HG03025 (cell line): ENCODE data around the gene GTF2F1.
"Not testable (repeated sequence)": the region's sequence is repeated elsewhere in the genome, so short reads cannot be mapped to it uniquely, and the experiment has no call there.

ENCODE experiments used
- ATAC-seq: cut with Tn5 transposase; IDR thresholded peaks from one replicate; pipeline ENCODE4 v1.9.1; 2021; ENCODE audit warnings: mild to moderate bottlenecking, moderate library complexity; ENCODE audit not compliant: unreplicated experiment, low FRiP score

Gene GTF2F1

GRCh38 chr19:6360445-6360844, 32.5 kb downstream of the GTF2F1 start:
- not testable (repeated sequence) for ATAC-seq

DNA sequence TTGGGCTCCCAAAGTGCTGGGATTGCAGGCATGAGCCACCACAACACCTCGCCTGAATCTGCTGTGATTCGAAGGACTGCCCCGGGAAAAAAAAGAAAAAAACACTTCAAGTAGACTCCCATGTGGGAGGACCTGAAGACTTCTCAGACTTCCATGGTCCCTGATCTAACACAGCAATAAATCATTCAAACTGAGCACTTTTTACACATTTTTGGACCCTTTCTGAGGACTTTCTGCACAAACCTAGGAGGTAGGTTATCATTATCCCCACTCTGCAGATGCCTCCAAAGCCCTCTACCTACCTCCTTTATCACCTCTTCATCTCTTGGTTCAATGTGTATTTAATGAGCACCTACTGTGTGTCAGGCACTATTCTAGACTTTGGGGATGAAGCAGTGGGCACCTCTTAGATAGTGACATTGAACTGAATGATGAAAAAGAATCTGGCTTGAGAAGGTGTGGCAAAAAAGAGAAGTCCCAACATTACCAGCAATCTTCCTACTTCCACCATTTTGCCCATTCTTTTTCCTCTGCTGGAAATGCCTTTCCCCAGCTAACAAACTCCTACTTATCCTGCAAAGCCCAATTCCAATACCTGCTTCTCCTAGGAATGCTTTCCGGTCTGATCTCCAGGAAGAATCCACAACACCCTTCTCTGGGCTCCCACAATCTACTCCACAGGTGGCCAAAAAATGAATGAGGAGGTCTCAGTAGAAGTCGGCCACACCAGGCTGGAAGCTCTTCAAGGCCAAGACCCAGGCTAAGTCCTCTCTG, 33.2 kb downstream of the GTF2F1 start:
- ATAC-seq: no peak

DNA sequence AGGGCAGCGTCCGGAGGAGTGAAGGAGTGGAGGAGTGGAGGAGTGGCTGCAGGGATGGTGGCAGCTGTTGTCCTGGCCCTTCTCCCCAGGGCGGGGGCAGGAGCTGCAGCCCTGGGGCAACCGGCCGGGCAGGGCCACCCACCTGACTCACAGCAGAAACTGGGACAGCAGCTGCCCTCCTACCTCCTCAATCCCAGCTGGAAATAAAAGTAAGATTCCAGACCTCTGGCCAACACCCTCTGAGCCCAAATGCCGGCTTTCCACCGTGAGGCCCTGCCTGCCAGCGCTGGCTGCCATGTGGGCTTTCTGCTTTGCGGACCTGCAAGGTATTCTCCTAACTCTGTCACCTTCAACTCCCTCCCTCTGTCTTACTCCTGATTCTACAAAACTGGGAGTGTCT, 35.0 kb downstream of the GTF2F1 start:
- ATAC-seq: no peak

DNA sequence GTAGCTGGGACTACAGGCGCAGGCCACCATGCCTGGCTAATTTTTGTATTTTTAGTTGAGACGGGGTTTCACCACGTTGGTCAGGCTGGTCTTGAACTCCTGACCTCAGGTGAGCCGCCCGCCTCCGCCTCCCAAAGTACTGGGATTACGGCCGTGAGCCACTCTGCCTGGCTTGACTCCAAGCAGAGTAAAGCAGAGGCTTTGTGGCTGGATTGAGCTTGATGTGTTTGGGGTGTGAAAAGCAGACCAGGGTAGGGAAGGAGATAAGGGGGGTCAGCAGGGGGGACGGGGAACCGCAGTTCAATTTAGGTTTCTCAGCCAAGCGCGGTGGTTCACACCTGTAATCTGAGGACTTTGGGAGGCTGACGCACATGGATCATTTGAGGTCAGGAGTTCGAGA, 35.8 kb downstream of the GTF2F1 start:
- no peak for ATAC-seq

DNA sequence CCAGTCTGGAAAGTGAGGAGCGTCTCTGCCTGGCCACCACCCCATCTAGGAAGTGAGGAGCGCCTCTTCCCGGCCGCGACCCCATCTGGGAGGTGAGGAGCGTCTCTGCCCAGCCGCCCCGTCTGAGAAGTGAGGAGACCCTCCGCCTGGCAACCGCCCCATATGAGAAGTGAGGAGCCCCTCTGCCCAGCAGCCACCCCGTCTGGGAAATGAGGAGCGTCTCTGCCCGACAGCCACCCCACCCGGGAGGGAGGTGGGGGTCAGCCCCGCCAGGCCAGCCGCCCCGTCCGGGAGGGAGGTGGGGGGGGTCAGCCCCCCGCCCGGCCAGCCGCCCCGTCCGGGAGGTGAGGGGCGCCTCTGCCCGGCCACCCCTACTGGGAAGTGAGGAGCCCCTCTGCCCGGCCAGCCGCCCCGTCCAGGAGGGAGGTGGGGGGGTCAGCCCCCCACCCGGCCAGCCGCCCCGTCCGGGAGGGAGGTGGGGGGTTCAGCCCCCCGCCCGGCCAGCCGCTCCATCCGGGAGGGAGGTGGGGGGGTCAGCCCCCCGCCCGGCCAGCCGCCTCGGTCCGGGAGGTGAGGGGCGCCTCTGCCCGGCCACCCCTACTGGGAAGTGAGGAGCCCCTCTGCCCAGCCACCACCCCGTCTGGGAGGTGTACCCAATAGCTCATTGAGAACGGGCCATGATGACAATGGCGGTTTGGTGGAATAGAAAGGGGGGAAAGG, 37.5 kb downstream of the GTF2F1 start:
- ATAC-seq: not testable (repeated sequence)

DNA sequence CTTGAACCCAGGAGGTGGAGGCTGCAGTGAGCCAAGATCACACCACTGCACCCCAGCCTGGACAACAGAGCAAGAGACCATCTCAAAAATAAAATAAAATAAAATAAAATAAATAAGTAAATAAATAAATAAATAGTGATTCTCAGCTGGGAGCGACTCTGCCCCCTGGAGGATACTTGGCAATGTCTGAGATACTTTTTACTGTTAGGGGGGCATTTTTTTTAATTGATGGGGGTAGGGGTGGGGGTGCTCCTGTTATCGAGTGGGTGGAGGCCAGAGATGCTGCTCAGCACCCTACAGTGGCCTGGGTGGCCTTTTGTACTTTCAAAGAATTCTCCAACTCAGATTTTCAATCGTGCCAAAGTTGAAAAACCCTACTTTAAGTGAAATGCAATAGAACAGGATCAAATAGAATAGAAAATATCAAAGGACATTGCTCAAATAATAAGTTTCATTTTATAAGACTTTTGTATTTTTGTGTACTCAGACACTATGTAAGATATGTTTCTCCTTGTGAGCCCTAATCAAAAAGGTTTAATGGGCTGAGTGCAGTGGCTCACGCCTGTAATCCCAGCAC, 38.8 kb downstream of the GTF2F1 start:
- ATAC-seq: no peak

- no peak for ATAC-seq
These were observed 40.4 kb downstream of the GTF2F1 start for GRCh38 chr19:6352381-6353165.

GRCh38 chr19:6350688-6351087, 42.3 kb downstream of the GTF2F1 start:
- ATAC-seq: no peak

- not testable (repeated sequence) for ATAC-seq
These were observed 43.7 kb downstream of the GTF2F1 start for GRCh38 chr19:6349271-6349670.

GRCh38 chr19:6343462-6343861, 49.5 kb downstream of the GTF2F1 start:
- no peak for ATAC-seq

- no peak for ATAC-seq
These were observed 52.3 kb downstream of the GTF2F1 start for GRCh38 chr19:6340493-6341201.

- no peak for ATAC-seq
These were observed 58.3 kb downstream of the GTF2F1 start for GRCh38 chr19:6334490-6335285.

DNA sequence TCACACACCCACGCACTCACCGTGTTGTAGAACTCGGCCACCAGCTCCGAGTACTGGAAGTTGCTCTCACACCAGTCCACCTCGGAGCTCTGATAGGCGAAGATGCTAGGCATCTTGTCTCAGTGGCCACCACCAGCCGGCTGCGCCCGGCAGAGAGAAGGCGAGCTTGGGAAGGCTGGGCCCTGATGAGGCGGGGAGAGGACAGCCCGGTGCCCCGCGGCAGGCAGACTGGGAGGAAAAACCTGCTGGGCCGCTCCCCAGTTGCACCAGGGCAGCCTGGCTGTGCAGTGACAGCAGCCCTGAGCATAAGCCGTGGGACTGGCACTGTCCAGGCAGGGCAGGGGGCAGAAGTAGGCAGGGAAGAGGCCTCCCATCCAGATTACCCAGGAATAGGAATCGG, 59.5 kb downstream of the GTF2F1 start, which contains the start of gene ACER1:
TSS of gene ACER1 (minus strand) at position 174 of the 400 bp plus-strand sequence. CDS start at position 113, 61 bp downstream.
- ATAC-seq: no peak
